SK-N-SH treated with all-trans-retinoic acid at 6 μM for 48 hours (cell line): Measurements from ENCODE around the gene KERA.

Experiments used
- CSDC2 ChIP-seq: fragments of 250-450 bp; sonication (Bioruptor Pico); IDR thresholded peaks from 2 replicates; pipeline ENCODE4 v1.5.0; 2020; ENCODE audit warnings: mild to moderate bottlenecking, moderate library complexity
- ZC3H10 ChIP-seq: fragments of 250-450 bp; sonication (Bioruptor Pico); IDR thresholded peaks from 2 replicates; pipeline ENCODE4 v1.5.1; 2021; ENCODE audit warnings: mild to moderate bottlenecking, moderate library complexity
- ZNF8 ChIP-seq: fragments of 450-650 bp; formaldehyde crosslinking; IDR thresholded peaks from 2 replicates; pipeline ENCODE4 v1.5.0; 2020; ENCODE audit warnings: mild to moderate bottlenecking, moderate library complexity
- TF ChIP-seq, protein P1 (sequence below): fragments of 250-450 bp; sonication (Bioruptor Pico); IDR thresholded peaks from 2 replicates; pipeline ENCODE4 v1.8.0; 2020; ENCODE audit warnings: mild to moderate bottlenecking, moderate library complexity, borderline replicate concordance

DNA sequence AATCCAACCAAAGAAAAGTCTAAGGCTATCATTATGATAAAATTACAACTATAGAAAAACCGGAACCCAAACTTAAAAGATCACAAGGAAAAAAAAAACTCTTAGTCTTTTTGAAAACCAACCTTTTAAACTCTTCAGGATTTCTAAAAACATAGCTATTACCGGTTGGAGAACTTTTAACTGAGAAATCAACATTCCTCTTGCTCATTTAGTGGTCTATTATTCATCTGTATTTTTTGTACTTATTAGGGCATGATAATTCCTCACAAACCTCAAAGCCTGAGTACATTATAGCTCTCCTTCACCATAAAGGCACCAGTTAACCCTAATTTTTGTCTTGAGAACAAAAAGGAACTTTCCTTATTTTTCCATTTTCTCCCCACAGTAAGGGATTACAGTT lies 43.1 kb upstream of the KERA start:
- no peak for TF ChIP-seq ZC3H10 (CRISPR knock-in tag)
- no peak for TF ChIP-seq ZNF8
- TF ChIP-seq CSDC2 (CRISPR knock-in tag), result no peak
- TF ChIP-seq, protein P1, sequence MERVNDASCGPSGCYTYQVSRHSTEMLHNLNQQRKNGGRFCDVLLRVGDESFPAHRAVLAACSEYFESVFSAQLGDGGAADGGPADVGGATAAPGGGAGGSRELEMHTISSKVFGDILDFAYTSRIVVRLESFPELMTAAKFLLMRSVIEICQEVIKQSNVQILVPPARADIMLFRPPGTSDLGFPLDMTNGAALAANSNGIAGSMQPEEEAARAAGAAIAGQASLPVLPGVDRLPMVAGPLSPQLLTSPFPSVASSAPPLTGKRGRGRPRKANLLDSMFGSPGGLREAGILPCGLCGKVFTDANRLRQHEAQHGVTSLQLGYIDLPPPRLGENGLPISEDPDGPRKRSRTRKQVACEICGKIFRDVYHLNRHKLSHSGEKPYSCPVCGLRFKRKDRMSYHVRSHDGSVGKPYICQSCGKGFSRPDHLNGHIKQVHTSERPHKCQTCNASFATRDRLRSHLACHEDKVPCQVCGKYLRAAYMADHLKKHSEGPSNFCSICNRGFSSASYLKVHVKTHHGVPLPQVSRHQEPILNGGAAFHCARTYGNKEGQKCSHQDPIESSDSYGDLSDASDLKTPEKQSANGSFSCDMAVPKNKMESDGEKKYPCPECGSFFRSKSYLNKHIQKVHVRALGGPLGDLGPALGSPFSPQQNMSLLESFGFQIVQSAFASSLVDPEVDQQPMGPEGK (CRISPR knock-in tag), result no peak
